ENCODE measurements around the gene AGT. TPM values are rescaled to one million over a fixed set of nuclear protein-coding genes. Genes with fewer than 3 reads are reported as not detected.
A peak's percentile ranks its signal among the peaks of the same experiment; 100 is the strongest.

AGT gene
- not detected for total RNA-seq (ENCODE audit: insufficient read depth, low replicate concordance)

- peak; percentile 77 for DNase-seq (ENCODE audit: low spot score)
Observed at GRCh38 chr1:230713915-230714764, at the start of gene AGT. TSS of gene AGT (minus strand) at chr1:230714122. CDS start at chr1:230710823, 3,299 bp downstream.

GRCh38 chr1:230761443-230762167 is 47.7 kb upstream of the AGT start:
- DNase-seq (ENCODE audit: low spot score): no peak

- no peak for DNase-seq (ENCODE audit: low spot score)
Observed at GRCh38 chr1:230760360-230760827, 46.5 kb upstream of the AGT start.

GRCh38 chr1:230759369-230760065 is 45.6 kb upstream of the AGT start:
- no peak for DNase-seq (ENCODE audit: low spot score)

- peak; percentile 91 for DNase-seq (ENCODE audit: low spot score)
Observed at GRCh38 chr1:230758709-230759368, 44.9 kb upstream of the AGT start.

- no peak for DNase-seq (ENCODE audit: low spot score)
Observed at GRCh38 chr1:230757856-230758708, 44.2 kb upstream of the AGT start.

GRCh38 chr1:230754796-230755195 is 40.9 kb upstream of the AGT start:
- DNase-seq (ENCODE audit: low spot score): peak; percentile 42

- peak; percentile 58 for DNase-seq (ENCODE audit: low spot score)
Observed at GRCh38 chr1:230753586-230754251, 39.8 kb upstream of the AGT start.

- no peak for DNase-seq (ENCODE audit: low spot score)
Observed at GRCh38 chr1:230753191-230753585, 39.3 kb upstream of the AGT start.

- peak; percentile 35 for DNase-seq (ENCODE audit: low spot score)
Observed at GRCh38 chr1:230752407-230752806, 38.5 kb upstream of the AGT start.

- no peak for DNase-seq (ENCODE audit: low spot score)
Observed at GRCh38 chr1:230750986-230751625, 37.2 kb upstream of the AGT start.

- no peak for DNase-seq (ENCODE audit: low spot score)
Observed at GRCh38 chr1:230750576-230750975, 36.7 kb upstream of the AGT start.

GRCh38 chr1:230749635-230750034 is 35.7 kb upstream of the AGT start:
- DNase-seq (ENCODE audit: low spot score): no peak

GRCh38 chr1:230749150-230749549 is 35.2 kb upstream of the AGT start:
- no peak for DNase-seq (ENCODE audit: low spot score)

- no peak for DNase-seq (ENCODE audit: low spot score)
Observed at GRCh38 chr1:230747890-230748800, 34.2 kb upstream of the AGT start.

GRCh38 chr1:230747127-230747730 is 33.3 kb upstream of the AGT start, which contains the start of gene CAPN9:
TSS of gene CAPN9 (plus strand) at chr1:230747388. CDS start at chr1:230747497, 109 bp downstream.
- peak; percentile 24 for DNase-seq (ENCODE audit: low spot score)

GRCh38 chr1:230746617-230747016 is 32.7 kb upstream of the AGT start:
- no peak for DNase-seq (ENCODE audit: low spot score)

GRCh38 chr1:230745071-230745470 is 31.1 kb upstream of the AGT start:
- DNase-seq (ENCODE audit: low spot score): no peak
